ENCODE measurements around the gene MORN1. TPM values are rescaled to one million over a fixed set of nuclear protein-coding genes. Genes with fewer than 3 reads are reported as not detected.

Gene MORN1
- total and polyA plus RNA-seq, 9 of the 15 experiments (the other 6 are each of a cell fraction or from before 2014, with no cell fraction given): 0.24 to 9.3 (median 4.2) TPM

GRCh38 chr1:2436876-2437275 is 45.5 kb upstream of the MORN1 start:
- H4K20me1 ChIP-seq (replicated peaks; ENCODE audit: control insufficient read depth, insufficient read depth, low read length): no peaks in the 10 kb centered on the region; the same call in 1 of the 2 replicates
- intact Hi-C loops (cut with micrococcal nuclease): no loop called here
- FAIRE-seq (no peak), DNase-seq (ENCODE audit: extremely low read depth in 1 of 4, low spot score in 3 of 4) (no peak), ATAC-seq (no peak)
- no peak overlapping the region for H3K27ac ChIP-seq (ENCODE audit: extremely low read depth, low read depth, low read length)
- H3K4me2 ChIP-seq (ENCODE audit: insufficient read depth, low read length): no peak overlapping the region
- WGBS (ENCODE audit: insufficient coverage, low coverage, missing lambda C conversion rate): 1% methylated on average over 7 of the region's 7 CpGs
- H3K9me3 ChIP-seq (replicated peaks; ENCODE audit: control insufficient read depth, insufficient read depth, low read depth, low read length): no peaks in the 10 kb centered on the region
- peaks cover 0 to 34% of the 10 kb centered on the region in 2 experiments; a peak in 2 of 5 replicates for H3K4me1 ChIP-seq (replicated peaks in 1 of 2; ENCODE audit: control insufficient read depth in 2 of 2, insufficient read depth in 2 of 2, low read length in 2 of 2)
- POLR2A ChIA-PET: no interaction called here
- BruUV-seq (replicated peaks): no TSS peak
- CTCF ChIA-PET (ENCODE audit: low intra/inter-chr PET ratio): no interaction called here
- in situ Hi-C loops (cut with MboI): no loop called here
- peaks cover 23 to 74% of the 10 kb centered on the region in 2 experiments for H3K27me3 ChIP-seq (ENCODE audit: control insufficient read depth in 2 of 2, insufficient read depth in 2 of 2, low read length in 2 of 2)
- no peak overlapping the region for H3K9ac ChIP-seq (ENCODE audit: insufficient read depth in 1 of 2, low read depth in 2 of 2, low read length in 2 of 2)
- TF ChIP-seq SRSF1 (IDR thresholded peaks at IDR 0.05; ENCODE audit: low read depth, low read length) (no peak), ZNF280A (IDR thresholded peaks at IDR 0.05; ENCODE audit: low read depth, partially characterized antibody) (no peak), ASH1L (IDR thresholded peaks at IDR 0.05; ENCODE audit: borderline replicate concordance, low read depth, partially characterized antibody) (no peak)
- H3K36me3 ChIP-seq (ENCODE audit: control insufficient read depth, insufficient read depth, low read length): no peaks in the 10 kb centered on the region
- H3K4me3 ChIP-seq: no peak overlapping the region
- H3K9me1 ChIP-seq (ENCODE audit: control insufficient read depth, insufficient read depth, low read length): no peaks in the 10 kb centered on the region
- H2AFZ ChIP-seq (ENCODE audit: low read depth, low read length): no peak overlapping the region
- no peaks in the 10 kb centered on the region for H3K79me2 ChIP-seq (ENCODE audit: control insufficient read depth, insufficient read depth, low read length)

All from K562 (cell line).